HCT116 (cell line): ENCODE data around the gene SWT1. TPM values are rescaled to one million over a fixed set of nuclear protein-coding genes. Genes with fewer than 3 reads are reported as not detected.

Source experiments
- ATAC-seq: fragments of 200-7000 bp; cut with Tn5 transposase; 2 replicates; pipeline ENCODE4 v1.9.1; 2020; ENCODE audit warnings: mild to moderate bottlenecking, moderate library complexity
- BruUV-seq: library from RNA; stranded (reverse); fragments of 400-500 nt; replicated peaks from 2 replicates; lab custom pipeline; 2021; lab: Mats Ljungman, UMichigan
- CTCF ChIA-PET: fragments of 300-600 bp; sonication (Branson Sonifier 250); formaldehyde crosslinking; loops from one replicate; lab custom pipeline; 2021; ENCODE audit warnings: antibody characterized with exemption; lab: Charles Lee
- POLR2A ChIA-PET: fragments of 300-600, 350-600 bp; sonication (Branson Sonifier 250); formaldehyde crosslinking; loops from one replicate; lab custom pipeline; 2021; ENCODE audit warnings: antibody characterized with exemption; lab: Charles Lee
- RAD21 ChIA-PET, 2 experiments: fragments of 300-600 bp; sonication (Branson Sonifier 250); formaldehyde crosslinking; loops; one replicate each; lab custom pipeline; 2023; ENCODE audit warnings: low total read pairs in 2 of 2; ENCODE audit not compliant: uncharacterized antibody in 2 of 2, unreplicated experiment in 2 of 2, low non-redundant PET in 1 of 2; lab: Charles Lee
- DNase-seq: peaks from one replicate; pipeline ENCODE4 v3.0.0-alpha.2; 2010; ENCODE audit warnings: low read depth, low spot score
- H2AFZ ChIP-seq: fragments of 200-600 bp; shearing (Covaris generic), sonication (generic); 2 replicates; pipeline ENCODE4 v1.6.1; 2017; ENCODE audit warnings: low read depth, mixed run types, mixed read lengths, antibody characterized with exemption, low read length; ENCODE audit not compliant: poor library complexity, severe bottlenecking
- H3K27ac ChIP-seq: 2 replicates; pipeline ENCODE4 v1.5.1; 2012; ENCODE audit warnings: low read depth, low read length
- H3K27me3 ChIP-seq: fragments of 200-600 bp; sonication (generic); 2 replicates; pipeline ENCODE4 v1.6.1; 2016; ENCODE audit warnings: mixed run types, low read length, mixed read lengths; ENCODE audit not compliant: insufficient read depth
- H3K36me3 ChIP-seq, 2 experiments: fragments of 200-500 bp in 1 of 2; fragments of 200-600 bp in 1 of 2; sonication (Bioruptor generic) in 1 of 2; sonication (generic) in 1 of 2; 2 replicates each; pipeline versions ENCODE4 v1.5.1 to v1.6.1; 2014 to 2016; ENCODE audit warnings: low read length in 2 of 2, inconsistent platforms in 1 of 2, mixed read lengths in 1 of 2, mixed run types in 1 of 2; ENCODE audit not compliant: insufficient read depth in 2 of 2, control insufficient read depth in 1 of 2
- H3K4me1 ChIP-seq, 2 experiments: fragments of 200-600 bp in 1 of 2; sonication (generic) in 1 of 2; 2 replicates each; pipeline versions ENCODE4 v1.5.1 to v1.6.1; 2012 to 2017; ENCODE audit warnings: low read length in 2 of 2, inconsistent platforms in 1 of 2, mild to moderate bottlenecking in 1 of 2, mixed read lengths in 1 of 2, mixed run types in 1 of 2, moderate library complexity in 1 of 2; ENCODE audit not compliant: insufficient read depth in 2 of 2, control insufficient read depth in 1 of 2
- H3K4me2 ChIP-seq: fragments of 200-600 bp; sonication (generic); 2 replicates; pipeline ENCODE4 v1.6.1; 2017; ENCODE audit warnings: mixed run types, low read length, mixed read lengths
- H3K4me3 ChIP-seq, 2 experiments: fragments of 200-600 bp in 1 of 2; sonication (generic) in 1 of 2; replicated peaks in 1 of 2; 2 replicates each; pipeline ENCODE4 v1.5.1; 2011 to 2016; ENCODE audit warnings: low read length in 2 of 2, control low read depth in 1 of 2, low read depth in 1 of 2, mild to moderate bottlenecking in 1 of 2, mixed read lengths in 1 of 2, mixed run types in 1 of 2
- H3K79me2 ChIP-seq: fragments of 200-600 bp; sonication (generic); 2 replicates; pipeline ENCODE4 v1.6.1; 2017; ENCODE audit warnings: mild to moderate bottlenecking, mixed run types, low read length, moderate library complexity, mixed read lengths; ENCODE audit not compliant: insufficient read depth
- H3K9ac ChIP-seq: fragments of 200-600 bp; sonication (generic); 2 replicates; pipeline ENCODE4 v1.6.1; 2016; ENCODE audit warnings: low read length, mixed read lengths
- H3K9me2 ChIP-seq: fragments of 200-600 bp; sonication (generic), shearing (Covaris generic); 2 replicates; pipeline ENCODE4 v1.6.1; 2017; ENCODE audit warnings: mixed run types, mild to moderate bottlenecking, moderate library complexity; ENCODE audit not compliant: insufficient read depth
- H3K9me3 ChIP-seq, 2 experiments: fragments of 200-500 bp in 1 of 2; fragments of 200-600 bp in 1 of 2; sonication (Bioruptor generic) in 1 of 2; sonication (generic) in 1 of 2; 2 replicates each; pipeline ENCODE4 v1.6.1; 2014 to 2017; ENCODE audit warnings: low read length in 2 of 2, mixed read lengths in 2 of 2, inconsistent platforms in 1 of 2, low read depth in 1 of 2, mild to moderate bottlenecking in 1 of 2, mixed run types in 1 of 2, moderate library complexity in 1 of 2; ENCODE audit not compliant: control insufficient read depth in 1 of 2, insufficient read depth in 1 of 2
- H4K20me1 ChIP-seq: fragments of 200-600 bp; sonication (generic), shearing (Covaris generic); 2 replicates; pipeline ENCODE4 v1.6.1; 2017; ENCODE audit warnings: mixed run types, mild to moderate bottlenecking, moderate library complexity; ENCODE audit not compliant: insufficient read depth
- CEBPB ChIP-seq: IDR thresholded peaks from 2 replicates; pipeline ENCODE4 v1.6.1; 2012; ENCODE audit warnings: low read depth
- ELF1 ChIP-seq: IDR thresholded peaks from 2 replicates; pipeline ENCODE4 v1.6.1; 2012; ENCODE audit warnings: low read depth, borderline replicate concordance
- EZH2 ChIP-seq: fragments of 200-600 bp; sonication (generic); IDR thresholded peaks from 2 replicates; pipeline ENCODE4 v1.6.1; 2017; ENCODE audit warnings: antibody characterized with exemption, mixed run types
- EZH2phosphoT487 ChIP-seq: fragments of 200-600 bp; IDR thresholded peaks from 2 replicates; pipeline ENCODE4 v1.6.1; 2018; ENCODE audit warnings: antibody characterized with exemption, borderline replicate concordance
- FOSL1 ChIP-seq: IDR thresholded peaks from 2 replicates; pipeline ENCODE4 v1.6.1; 2012; ENCODE audit warnings: low read depth
- JUND ChIP-seq: IDR thresholded peaks from 2 replicates; pipeline ENCODE4 v1.6.1; 2012
- POLR2A ChIP-seq: IDR thresholded peaks from 2 replicates; pipeline ENCODE4 v1.7.0; 2011; ENCODE audit warnings: borderline replicate concordance; ENCODE audit not compliant: insufficient read depth, insufficient read length; ENCODE audit errors: extremely low read depth
- POLR2AphosphoS5 ChIP-seq: IDR thresholded peaks from 2 replicates; pipeline ENCODE4 v1.6.1; 2011; ENCODE audit warnings: mild to moderate bottlenecking, low read depth, low read length, moderate library complexity
- SP1 ChIP-seq: IDR thresholded peaks from 2 replicates; pipeline ENCODE4 v1.6.1; 2012; ENCODE audit warnings: low read depth
- SRF ChIP-seq: IDR thresholded peaks from 2 replicates; pipeline ENCODE4 v1.6.1; 2012; ENCODE audit warnings: low read depth
- TCF7L2 ChIP-seq: IDR thresholded peaks from 2 replicates; pipeline ENCODE4 v1.7.0; 2011; ENCODE audit warnings: borderline replicate concordance, inconsistent platforms; ENCODE audit not compliant: insufficient read depth, insufficient read length; ENCODE audit errors: extremely low read depth
- YY1 ChIP-seq: IDR thresholded peaks from 2 replicates; pipeline ENCODE4 v1.6.1; 2011; ENCODE audit warnings: low read length, low read depth, moderate library complexity, mild to moderate bottlenecking; ENCODE audit not compliant: insufficient replicate concordance; ENCODE audit errors: extremely low read depth
- ZFX ChIP-seq: fragments of 450-650 bp; IDR thresholded peaks from 2 replicates; pipeline ENCODE4 v1.6.1; 2017
- ZNF274 ChIP-seq: fragments of 200-500 bp; sonication (Bioruptor generic); IDR thresholded peaks from 2 replicates; pipeline ENCODE4 v1.6.1; 2014; ENCODE audit warnings: mild to moderate bottlenecking, low read depth, low read length, inconsistent platforms
- intact Hi-C: fragments of 100-400 bp; cut with micrococcal nuclease; formaldehyde crosslinking; loops from 2 replicates; pipeline ENCODE4 v1.10.0; 2022
- total RNA-seq: library from RNA; stranded (reverse); gene quantifications from one replicate; pipeline ENCODE4 v1.2.1, GENCODE V29; 2021; ENCODE audit not compliant: unreplicated experiment
- TF ChIP-seq, protein P1 (sequence below): IDR thresholded peaks from 2 replicates; pipeline ENCODE4 v1.6.1; 2012
- TF ChIP-seq, protein P2 (sequence below): IDR thresholded peaks from 2 replicates; pipeline ENCODE4 v1.6.1; 2012
- TF ChIP-seq, protein P3 (sequence below), 3 experiments: fragments of 200-600 bp in 1 of 3; sonication (generic) in 1 of 3; IDR thresholded peaks in 2 of 3; conservative IDR thresholded peaks in 1 of 3; 2 replicates each; pipeline ENCODE4 v1.5.1; 2012 to 2017; ENCODE audit warnings: low read depth in 2 of 3, low read length in 2 of 3, antibody characterized with exemption in 1 of 3, borderline replicate concordance in 1 of 3, control low read depth in 1 of 3, mild to moderate bottlenecking in 1 of 3, mixed read lengths in 1 of 3, mixed run types in 1 of 3, moderate library complexity in 1 of 3; ENCODE audit not compliant: insufficient read depth in 1 of 3

The SWT1 gene
- total RNA-seq, 1 experiment from 2014 or later = 3.3 TPM

DNA sequence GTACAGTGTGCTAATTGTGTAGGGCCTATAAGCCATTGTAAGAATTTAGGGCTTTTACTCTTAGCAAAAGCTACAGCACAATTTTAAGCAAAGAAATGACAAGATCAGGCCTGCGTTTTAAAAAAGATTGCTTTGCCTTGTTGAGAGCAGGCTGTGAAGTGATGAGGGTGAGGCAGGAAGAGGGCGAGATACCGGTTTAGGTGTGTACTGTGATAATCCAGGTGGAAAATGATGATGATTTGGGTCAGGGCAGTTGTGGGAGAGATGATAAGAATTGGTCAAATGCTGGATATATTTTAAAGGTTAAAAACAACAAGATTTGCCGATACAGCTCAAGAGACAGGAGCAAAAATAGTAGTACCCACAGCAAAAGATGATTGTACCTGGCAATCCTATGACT lies 72.0 kb downstream of the SWT1 start:
- no peak for TF ChIP-seq SRF
- TF ChIP-seq, protein P1, sequence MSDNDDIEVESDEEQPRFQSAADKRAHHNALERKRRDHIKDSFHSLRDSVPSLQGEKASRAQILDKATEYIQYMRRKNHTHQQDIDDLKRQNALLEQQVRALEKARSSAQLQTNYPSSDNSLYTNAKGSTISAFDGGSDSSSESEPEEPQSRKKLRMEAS = no peak
- no peak for TF ChIP-seq TCF7L2
- TF ChIP-seq, protein P2, sequence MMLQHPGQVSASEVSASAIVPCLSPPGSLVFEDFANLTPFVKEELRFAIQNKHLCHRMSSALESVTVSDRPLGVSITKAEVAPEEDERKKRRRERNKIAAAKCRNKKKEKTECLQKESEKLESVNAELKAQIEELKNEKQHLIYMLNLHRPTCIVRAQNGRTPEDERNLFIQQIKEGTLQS = no peak
- no peak for TF ChIP-seq ZFX
- no peak for TF ChIP-seq FOSL1
- TF ChIP-seq, all 23 proteins: peak for 0
- CTCF ChIA-PET = no interaction called here

DNA sequence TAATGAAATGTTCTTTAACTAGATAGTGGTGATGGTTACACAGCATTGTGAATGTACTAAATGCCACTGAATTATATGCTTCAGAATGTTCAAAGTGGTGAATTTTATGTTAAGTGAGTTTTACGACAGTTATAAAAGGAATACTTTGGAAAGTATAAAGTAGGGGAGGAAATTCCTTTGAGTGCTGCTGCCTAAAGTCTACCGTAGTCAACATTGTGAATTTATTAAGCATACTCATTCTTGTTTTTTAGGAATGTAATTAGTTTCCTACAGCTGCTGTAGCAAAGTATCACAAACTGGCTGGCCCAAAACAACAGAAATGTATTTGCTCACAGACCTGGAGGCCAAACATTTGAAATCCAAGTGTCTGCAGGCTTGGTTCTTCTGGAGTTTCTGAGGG lies 73.0 kb downstream of the SWT1 start:
- no peak overlapping the region for H3K4me2 ChIP-seq
- no peak for DNase-seq
- no peaks in the 10 kb centered on the region for H3K36me3 ChIP-seq
- no peaks in the 10 kb centered on the region for H3K79me2 ChIP-seq
- no peak overlapping the region for H3K27ac ChIP-seq
- CTCF ChIA-PET = no interaction called here
- no peak overlapping the region for H3K4me3 ChIP-seq
- no peaks in the 10 kb centered on the region for H4K20me1 ChIP-seq
- POLR2A ChIA-PET = no interaction called here
- no TSS peak for BruUV-seq
- RAD21 ChIA-PET = no interaction called here
- H3K27me3 ChIP-seq = no peaks in the 10 kb centered on the region
- no peak overlapping the region for H3K9ac ChIP-seq
- ATAC-seq = no peak
- H3K9me2 ChIP-seq = no peaks in the 10 kb centered on the region
- H3K9me3 ChIP-seq = no peaks in the 10 kb centered on the region
- no peak overlapping the region for H2AFZ ChIP-seq
- H3K4me1 ChIP-seq = no peaks in the 10 kb centered on the region
- intact Hi-C loops = no loop called here
- TF ChIP-seq JUND (no peak), ZFX (no peak), EZH2phosphoT487 (no peak), YY1 (no peak), FOSL1 (no peak), ZNF274 (no peak), POLR2A (no peak), TCF7L2 (no peak), ELF1 (no peak), EZH2 (no peak), SP1 (no peak), CEBPB (no peak), POLR2AphosphoS5 (no peak)
- TF ChIP-seq, protein P2 = no peak
- TF ChIP-seq, protein P1 = no peak
- TF ChIP-seq, protein P3, sequence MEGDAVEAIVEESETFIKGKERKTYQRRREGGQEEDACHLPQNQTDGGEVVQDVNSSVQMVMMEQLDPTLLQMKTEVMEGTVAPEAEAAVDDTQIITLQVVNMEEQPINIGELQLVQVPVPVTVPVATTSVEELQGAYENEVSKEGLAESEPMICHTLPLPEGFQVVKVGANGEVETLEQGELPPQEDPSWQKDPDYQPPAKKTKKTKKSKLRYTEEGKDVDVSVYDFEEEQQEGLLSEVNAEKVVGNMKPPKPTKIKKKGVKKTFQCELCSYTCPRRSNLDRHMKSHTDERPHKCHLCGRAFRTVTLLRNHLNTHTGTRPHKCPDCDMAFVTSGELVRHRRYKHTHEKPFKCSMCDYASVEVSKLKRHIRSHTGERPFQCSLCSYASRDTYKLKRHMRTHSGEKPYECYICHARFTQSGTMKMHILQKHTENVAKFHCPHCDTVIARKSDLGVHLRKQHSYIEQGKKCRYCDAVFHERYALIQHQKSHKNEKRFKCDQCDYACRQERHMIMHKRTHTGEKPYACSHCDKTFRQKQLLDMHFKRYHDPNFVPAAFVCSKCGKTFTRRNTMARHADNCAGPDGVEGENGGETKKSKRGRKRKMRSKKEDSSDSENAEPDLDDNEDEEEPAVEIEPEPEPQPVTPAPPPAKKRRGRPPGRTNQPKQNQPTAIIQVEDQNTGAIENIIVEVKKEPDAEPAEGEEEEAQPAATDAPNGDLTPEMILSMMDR (IDR thresholded peaks at IDR 0.05 in 2 of 3, conservative IDR thresholded peaks at IDR 0.05 in 1 of 3; ENCODE audit: borderline replicate concordance in 1 of 3, insufficient read depth in 1 of 3, low read depth in 2 of 3, low read length in 2 of 3) = no peak

More for the DNA sequence above, 72.0 kb downstream of the SWT1 start:
- Histone ChIP-seq H3K4me2 (no peak overlapping the region), H3K9me3 (peaks cover 0 to 5% of the 10 kb centered on the region in 2 experiments; a peak in 1 of 4 replicates), H3K36me3 (no peaks in the 10 kb centered on the region), H3K79me2 (no peaks in the 10 kb centered on the region), H3K9me2 (no peaks in the 10 kb centered on the region), H3K4me3 (no peak overlapping the region), H3K27ac (no peak overlapping the region), H2AFZ (no peak overlapping the region), H4K20me1 (no peaks in the 10 kb centered on the region), H3K4me1 (no peaks in the 10 kb centered on the region), H3K27me3 (no peaks in the 10 kb centered on the region), H3K9ac (no peak overlapping the region)
- no peak for DNase-seq
- intact Hi-C loops = no loop called here
- POLR2A ChIA-PET = no interaction called here
- RAD21 ChIA-PET = no interaction called here
- no TSS peak for BruUV-seq
- ATAC-seq = no peak
